ENCODE data around the gene TEDC2.

The TEDC2 gene

DNA sequence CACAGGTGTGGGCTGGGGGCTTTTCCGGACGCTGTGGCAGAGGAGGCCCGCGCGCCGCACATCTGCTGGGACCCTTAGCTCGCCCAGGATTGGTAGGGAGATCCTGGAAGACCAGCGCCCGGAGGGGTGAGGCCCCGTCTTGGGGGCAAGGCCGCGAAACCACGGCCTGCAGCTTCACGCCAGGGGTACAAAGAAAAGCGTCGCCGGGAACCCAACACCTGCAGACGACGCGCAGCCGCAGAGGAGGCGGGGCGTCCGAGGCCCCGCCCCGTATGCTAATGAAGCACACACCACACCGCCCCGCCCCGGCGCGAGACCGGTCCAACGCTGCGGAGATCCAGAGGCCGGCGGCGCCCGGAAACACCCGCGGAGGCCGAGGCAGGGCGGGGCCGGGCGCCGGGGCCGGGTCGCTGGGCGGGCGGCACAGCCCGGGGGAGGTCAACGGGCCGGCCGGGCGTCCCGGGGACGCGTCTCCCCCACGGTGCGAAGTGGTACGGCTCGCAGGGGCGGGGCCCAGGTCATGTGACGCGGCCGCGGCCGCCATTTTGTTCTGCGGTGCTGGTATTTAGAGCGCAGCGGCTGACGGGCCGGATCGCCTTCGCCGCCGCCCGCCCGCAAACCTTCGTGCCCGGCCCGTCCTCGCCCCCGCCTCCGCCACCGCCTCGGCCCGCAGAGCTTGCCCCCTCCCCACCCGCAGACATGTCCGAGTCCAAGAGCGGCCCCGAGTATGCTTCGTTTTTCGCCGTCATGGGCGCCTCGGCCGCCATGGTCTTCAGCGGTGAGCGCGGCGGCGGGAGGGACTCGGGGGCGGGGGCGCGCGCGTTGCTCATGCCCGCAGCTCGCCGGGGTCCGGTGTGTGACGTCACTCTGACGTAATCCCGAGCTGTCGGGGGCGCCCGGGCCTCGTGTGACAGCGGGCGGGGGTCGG lies 53.8 kb downstream of the TEDC2 start, which contains the start of gene ATP6V0C:
Gene ATP6V0C (plus strand): TSS at position 548 of the 928 bp plus-strand sequence. CDS start 152 bp downstream, at position 700.
- peak; percentile 86 for DNase-seq (ENCODE audit: low read depth)
- TF ChIP-seq CTCF (IDR thresholded peaks at IDR 0.05; ENCODE audit: low read length, missing control alignments), result no peak
- peak within 1 kb of the TSS; percentile 59 for H3K4me3 ChIP-seq (replicated peaks; ENCODE audit: low read depth, low read length)
